Measurements from ENCODE around the gene SVIL.
"Not testable (repeated sequence)": the region's sequence is repeated elsewhere in the genome, so short reads cannot be mapped to it uniquely, and the experiment has no call there.

Gene SVIL

GRCh38 chr10:29569795-29570194, 65.0 kb downstream of the SVIL start:
- no peak for FAIRE-seq
- no peak for DNase-seq (ENCODE audit: insufficient read length, low spot score)
- TF ChIP-seq PAX5 (IDR thresholded peaks at IDR 0.05; ENCODE audit: insufficient read depth, low read length, severe bottlenecking): no peak
- no peak for TF ChIP-seq POLR2A (IDR thresholded peaks at IDR 0.05; ENCODE audit: low read depth, low read length)
- no peak for TF ChIP-seq TAF1 (IDR thresholded peaks at IDR 0.05; ENCODE audit: low read depth, low read length)
- TF ChIP-seq POLR2AphosphoS5 (IDR thresholded peaks at IDR 0.05; ENCODE audit: low read depth, low read length): no peak
- no peak for TF ChIP-seq SPI1 (IDR thresholded peaks at IDR 0.05; ENCODE audit: low read depth, low read length)
- TF ChIP-seq POU2F2 (IDR thresholded peaks at IDR 0.05; ENCODE audit: low read depth, low read length): no peak

GRCh38 chr10:29567003-29567402, 67.8 kb downstream of the SVIL start:
- FAIRE-seq: no peak
- DNase-seq (ENCODE audit: insufficient read length, low spot score): no peak
- TF ChIP-seq SPI1 (IDR thresholded peaks at IDR 0.05; ENCODE audit: low read depth, low read length): no peak
- TF ChIP-seq TAF1 (IDR thresholded peaks at IDR 0.05; ENCODE audit: low read depth, low read length): no peak
- no peak for TF ChIP-seq POLR2AphosphoS5 (IDR thresholded peaks at IDR 0.05; ENCODE audit: low read depth, low read length)
- no peak for TF ChIP-seq POU2F2 (IDR thresholded peaks at IDR 0.05; ENCODE audit: low read depth, low read length)
- TF ChIP-seq PAX5 (IDR thresholded peaks at IDR 0.05; ENCODE audit: insufficient read depth, low read length, severe bottlenecking): no peak
- TF ChIP-seq POLR2A (IDR thresholded peaks at IDR 0.05; ENCODE audit: low read depth, low read length): no peak

- not testable (repeated sequence) for DNase-seq (ENCODE audit: insufficient read length, low spot score); FAIRE-seq
Measured at GRCh38 chr10:29566209-29566608, 68.6 kb downstream of the SVIL start.

- DNase-seq (ENCODE audit: insufficient read length, low spot score) (no peak), FAIRE-seq (no peak)
- TF ChIP-seq SPI1 (IDR thresholded peaks at IDR 0.05; ENCODE audit: low read depth, low read length) (peak; percentile 79), POLR2AphosphoS5 (IDR thresholded peaks at IDR 0.05; ENCODE audit: low read depth, low read length) (no peak)
Measured at GRCh38 chr10:29563420-29564035, 71.2 kb downstream of the SVIL start.

GRCh38 chr10:29563006-29563405, 71.8 kb downstream of the SVIL start:
- DNase-seq (ENCODE audit: insufficient read length, low spot score): not testable (repeated sequence)
- peak; percentile 74 for FAIRE-seq

- FAIRE-seq (no peak), DNase-seq (ENCODE audit: insufficient read length, low spot score) (no peak)
- TF ChIP-seq TAF1 (IDR thresholded peaks at IDR 0.05; ENCODE audit: low read depth, low read length) (no peak), POLR2A (IDR thresholded peaks at IDR 0.05; ENCODE audit: low read depth, low read length) (no peak), SPI1 (IDR thresholded peaks at IDR 0.05; ENCODE audit: low read depth, low read length) (no peak), POLR2AphosphoS5 (IDR thresholded peaks at IDR 0.05; ENCODE audit: low read depth, low read length) (no peak), POU2F2 (IDR thresholded peaks at IDR 0.05; ENCODE audit: low read depth, low read length) (no peak), PAX5 (IDR thresholded peaks at IDR 0.05; ENCODE audit: insufficient read depth, low read length, severe bottlenecking) (no peak)
Measured at GRCh38 chr10:29559996-29560395, 74.8 kb downstream of the SVIL start.

- no peak for DNase-seq (ENCODE audit: insufficient read length, low spot score)
- no peak for FAIRE-seq
- no peak for TF ChIP-seq POLR2A (IDR thresholded peaks at IDR 0.05; ENCODE audit: low read depth, low read length)
- no peak for TF ChIP-seq PAX5 (IDR thresholded peaks at IDR 0.05; ENCODE audit: insufficient read depth, low read length, severe bottlenecking)
- no peak for TF ChIP-seq SPI1 (IDR thresholded peaks at IDR 0.05; ENCODE audit: low read depth, low read length)
Measured at GRCh38 chr10:29557665-29558064, 77.1 kb downstream of the SVIL start.

GRCh38 chr10:29555746-29556481, 78.9 kb downstream of the SVIL start:
- DNase-seq (ENCODE audit: insufficient read length, low spot score) (no peak), FAIRE-seq (no peak)
- no peak for TF ChIP-seq SPI1 (IDR thresholded peaks at IDR 0.05; ENCODE audit: low read depth, low read length)
- no peak for TF ChIP-seq POLR2AphosphoS5 (IDR thresholded peaks at IDR 0.05; ENCODE audit: low read depth, low read length)
- TF ChIP-seq POLR2A (IDR thresholded peaks at IDR 0.05; ENCODE audit: low read depth, low read length): no peak
- TF ChIP-seq TAF1 (IDR thresholded peaks at IDR 0.05; ENCODE audit: low read depth, low read length): no peak
- no peak for TF ChIP-seq PAX5 (IDR thresholded peaks at IDR 0.05; ENCODE audit: insufficient read depth, low read length, severe bottlenecking)
- TF ChIP-seq POU2F2 (IDR thresholded peaks at IDR 0.05; ENCODE audit: low read depth, low read length): no peak

DNA sequence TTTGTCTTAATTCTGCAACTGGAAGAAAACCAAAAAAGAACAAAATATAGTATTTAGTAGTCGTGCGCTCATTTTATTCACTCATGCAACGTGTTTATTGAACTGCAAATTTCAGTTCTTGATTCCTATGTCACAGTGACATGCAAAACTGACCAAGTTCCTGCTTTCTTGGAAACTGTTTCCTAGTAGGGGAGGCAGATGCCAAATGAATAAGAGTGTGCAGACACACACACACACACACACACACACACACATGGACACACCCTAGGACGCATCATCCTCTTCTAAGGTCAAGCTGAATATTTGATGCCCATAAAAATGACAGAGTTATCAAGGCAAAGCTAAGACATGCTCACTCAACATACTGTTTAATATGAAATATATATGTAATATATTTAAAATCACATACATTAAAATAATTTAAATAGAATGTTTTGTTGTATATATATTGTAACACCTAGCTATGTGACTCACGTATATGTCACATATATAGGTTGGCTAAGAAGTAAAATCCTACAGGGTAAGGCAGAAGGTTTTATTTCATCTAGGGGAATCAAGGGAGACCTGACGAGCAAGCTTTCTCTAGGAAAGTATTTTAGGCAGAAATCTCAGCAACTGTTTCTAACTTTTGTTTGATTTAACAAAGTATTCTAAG, 79.6 kb downstream of the SVIL start:
- no peak for TF ChIP-seq PAX5 (IDR thresholded peaks at IDR 0.05; ENCODE audit: insufficient read depth, low read length, severe bottlenecking)
- TF ChIP-seq TAF1 (IDR thresholded peaks at IDR 0.05; ENCODE audit: low read depth, low read length): no peak
- DNase-seq (ENCODE audit: insufficient read length, low spot score) (no peak), FAIRE-seq (no peak)

DNA sequence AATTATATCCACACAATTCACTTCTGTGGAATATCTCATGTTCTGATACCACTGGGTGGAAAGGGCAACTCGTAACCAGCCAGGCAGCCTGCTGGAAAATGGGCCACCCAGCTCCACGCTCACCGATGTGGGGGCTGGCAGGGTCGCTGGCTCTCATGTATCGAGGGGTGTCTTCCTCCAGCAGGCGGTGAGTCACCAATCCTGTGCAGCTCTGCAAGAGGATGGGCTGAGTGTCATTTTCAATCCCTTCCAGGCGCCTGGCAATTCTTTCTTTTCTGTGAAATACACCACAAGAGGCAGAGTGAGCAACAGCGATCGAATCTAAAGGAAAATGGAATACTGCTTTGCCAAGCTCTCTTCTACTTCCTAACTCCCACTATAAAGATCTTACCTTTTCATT, 80.1 kb downstream of the SVIL start:
- no peak for TF ChIP-seq SPI1 (IDR thresholded peaks at IDR 0.05; ENCODE audit: low read depth, low read length)
- TF ChIP-seq TAF1 (IDR thresholded peaks at IDR 0.05; ENCODE audit: low read depth, low read length): no peak
- TF ChIP-seq PAX5 (IDR thresholded peaks at IDR 0.05; ENCODE audit: insufficient read depth, low read length, severe bottlenecking): no peak
- TF ChIP-seq POU2F2 (IDR thresholded peaks at IDR 0.05; ENCODE audit: low read depth, low read length): no peak
- TF ChIP-seq POLR2A (IDR thresholded peaks at IDR 0.05; ENCODE audit: low read depth, low read length): no peak
- no peak for TF ChIP-seq POLR2AphosphoS5 (IDR thresholded peaks at IDR 0.05; ENCODE audit: low read depth, low read length)
- DNase-seq (ENCODE audit: insufficient read length, low spot score) (no peak), FAIRE-seq (no peak)
